PC-3 (cell line): ENCODE results near the gene ANKRD10. TPM values are rescaled to one million over a fixed set of nuclear protein-coding genes. Genes with fewer than 3 reads are reported as not detected.
"Not testable (repeated sequence)": the region's sequence is repeated elsewhere in the genome, so short reads cannot be mapped to it uniquely, and the experiment has no call there.

Source experiments
- ATAC-seq: fragments of 200-7000 bp; cut with Tn5 transposase; 2 replicates; pipeline ENCODE4 v1.9.1; 2020; ENCODE audit warnings: mild to moderate bottlenecking, moderate library complexity
- BruUV-seq: library from RNA; stranded (reverse); fragments of 400-500 nt; replicated peaks from 2 replicates; lab custom pipeline; 2021; lab: Mats Ljungman, UMichigan
- CTCF ChIA-PET: fragments of 300-600 bp; sonication (Branson Sonifier 250); formaldehyde crosslinking; loops from one replicate; lab custom pipeline; 2022; ENCODE audit warnings: antibody characterized with exemption; lab: Charles Lee
- POLR2A ChIA-PET: fragments of 300-600 bp; sonication (Branson Sonifier 250); formaldehyde crosslinking; loops from one replicate; lab custom pipeline; 2022; ENCODE audit warnings: antibody characterized with exemption; ENCODE audit not compliant: unreplicated experiment; lab: Charles Lee
- DNase-seq: peaks from one replicate; pipeline ENCODE4 v3.0.0-alpha.2; 2015
- H2AFZ ChIP-seq: fragments of 300-600 bp; sonication (generic); 2 replicates; pipeline ENCODE4 v1.6.0; 2016; ENCODE audit warnings: antibody characterized with exemption, low read length
- H3F3A ChIP-seq: fragments of 300-600 bp; sonication (generic); one replicate; pipeline ENCODE4 v1.6.0; 2017; ENCODE audit warnings: antibody characterized with exemption, low read length, control low read depth, mild to moderate bottlenecking; ENCODE audit not compliant: unreplicated experiment
- H3K27ac ChIP-seq: fragments of 300-600 bp; sonication (generic); 2 replicates; pipeline ENCODE4 v1.5.1; 2016; ENCODE audit warnings: mild to moderate bottlenecking, low read length
- H3K27me3 ChIP-seq: fragments of 300-600 bp; sonication (generic); 2 replicates; pipeline ENCODE4 v1.6.1; 2016; ENCODE audit warnings: low read length, mixed read lengths
- H3K36me3 ChIP-seq: fragments of 300-600 bp; sonication (generic); 2 replicates; pipeline ENCODE4 v1.6.1; 2016; ENCODE audit warnings: low read depth, mixed run types, low read length, mixed read lengths
- H3K4me1 ChIP-seq: fragments of 300-600 bp; sonication (generic); 2 replicates; pipeline ENCODE4 v1.5.1; 2016; ENCODE audit warnings: low read length; ENCODE audit not compliant: insufficient read depth
- H3K4me2 ChIP-seq: fragments of 300-600 bp; sonication (generic); 2 replicates; pipeline ENCODE4 v1.6.0; 2016; ENCODE audit warnings: low read length
- H3K4me3 ChIP-seq: fragments of 300-600 bp; sonication (generic); 2 replicates; pipeline ENCODE4 v1.5.1; 2016; ENCODE audit warnings: mild to moderate bottlenecking, low read length, mixed read lengths
- H3K79me2 ChIP-seq: fragments of 300-600 bp; sonication (generic); 2 replicates; pipeline ENCODE4 v1.6.1; 2017; ENCODE audit warnings: low read length, mixed read lengths
- H3K9ac ChIP-seq: fragments of 300-600 bp; sonication (generic); 2 replicates; pipeline ENCODE4 v1.6.0; 2016; ENCODE audit warnings: mild to moderate bottlenecking, low read length
- H3K9me2 ChIP-seq: fragments of 300-600 bp; sonication (generic); replicated peaks from 2 replicates; pipeline ENCODE4 v1.6.1; 2016; ENCODE audit warnings: mixed run types, low read length, mixed read lengths
- H3K9me3 ChIP-seq: fragments of 300-600 bp; sonication (generic); 2 replicates; pipeline ENCODE4 v1.6.1; 2016; ENCODE audit warnings: low read length, mixed read lengths
- H4K20me1 ChIP-seq: fragments of 300-600 bp; sonication (generic); 2 replicates; pipeline ENCODE4 v1.6.1; 2016; ENCODE audit warnings: low read length, mixed read lengths
- CTCF ChIP-seq: fragments of 300-600 bp; sonication (generic); conservative IDR thresholded peaks from 2 replicates; pipeline ENCODE4 v1.5.1; 2017; ENCODE audit warnings: antibody characterized with exemption, low read depth, mild to moderate bottlenecking, low read length
- EZH2 ChIP-seq: fragments of 300-600 bp; sonication (generic); IDR thresholded peaks from one replicate; pipeline ENCODE4 v1.6.1; 2017; ENCODE audit warnings: antibody characterized with exemption, mild to moderate bottlenecking, low read length; ENCODE audit not compliant: unreplicated experiment
- EZH2phosphoT487 ChIP-seq: fragments of 300-600 bp; sonication (generic); IDR thresholded peaks from 2 replicates; pipeline ENCODE4 v1.6.1; 2018; ENCODE audit warnings: mild to moderate bottlenecking, antibody characterized with exemption, low read length, borderline replicate concordance
- intact Hi-C: fragments of 100-400 bp; cut with micrococcal nuclease; formaldehyde crosslinking; loops from 2 replicates; pipeline ENCODE4 v1.9.0; 2023
- total RNA-seq: library from RNA; depleted of rRNA; stranded (reverse); fragments of >200 nt; gene quantifications from 2 replicates; pipeline ENCODE4 v1.2.3, GENCODE V29; 2014

The ANKRD10 gene
- total RNA-seq, 1 experiment from 2014 or later = 60.2 TPM

- no peaks in the 10 kb centered on the region for H4K20me1 ChIP-seq
- no peaks in the 10 kb centered on the region for H3K27me3 ChIP-seq
- no peak overlapping the region for H3K4me2 ChIP-seq
- no peaks in the 10 kb centered on the region for H3K36me3 ChIP-seq
- BruUV-seq = no TSS peak
- no peak overlapping the region for H3K27ac ChIP-seq
- ChIA-PET CTCF (no interaction called here), POLR2A (no interaction called here)
- no peaks in the 10 kb centered on the region for H3K9me3 ChIP-seq
- no peaks in the 10 kb centered on the region for H3K79me2 ChIP-seq
- no peak for ATAC-seq
- H2AFZ ChIP-seq = no peak overlapping the region
- TF ChIP-seq EZH2phosphoT487 = no peak
- TF ChIP-seq CTCF = no peak
- no peak for TF ChIP-seq EZH2
- no peaks in the 10 kb centered on the region for H3K9me2 ChIP-seq
- H3K4me3 ChIP-seq = no peak overlapping the region
- H3K9ac ChIP-seq = no peak overlapping the region
- no peak for DNase-seq
- H3F3A ChIP-seq = no peaks in the 10 kb centered on the region
- peaks cover 16% of the 10 kb centered on the region for H3K4me1 ChIP-seq
- intact Hi-C loops = no loop called here
Observed at GRCh38 chr13:110838867-110839538, 75.9 kb downstream of the ANKRD10 start.

DNA sequence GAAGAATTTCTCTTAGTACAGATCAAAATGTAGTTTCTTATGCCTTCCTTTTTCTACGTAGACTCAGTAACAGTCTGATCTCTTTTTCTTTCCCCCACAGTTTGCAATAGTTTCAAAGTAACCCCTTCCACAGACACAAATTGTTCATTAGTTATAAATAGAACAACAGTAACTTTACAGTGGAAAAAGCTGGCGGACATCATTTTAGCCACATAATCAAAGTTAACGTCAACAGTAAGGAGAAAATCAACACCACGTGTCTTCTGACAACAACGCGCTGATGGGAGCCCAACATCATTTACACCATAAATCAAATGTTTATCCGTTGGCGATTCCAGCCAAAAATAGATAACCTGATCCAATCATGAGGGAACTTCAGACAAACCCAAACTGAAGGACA lies 76.8 kb downstream of the ANKRD10 start:
- no peaks in the 10 kb centered on the region for H3K9me3 ChIP-seq
- no peaks in the 10 kb centered on the region for H3K79me2 ChIP-seq
- no peaks in the 10 kb centered on the region for H3K36me3 ChIP-seq
- peaks cover 16% of the 10 kb centered on the region for H3K4me1 ChIP-seq
- no peaks in the 10 kb centered on the region for H3K27me3 ChIP-seq
- TF ChIP-seq EZH2phosphoT487 = no peak
- TF ChIP-seq EZH2 = no peak
- no peak for TF ChIP-seq CTCF
- H3K4me3 ChIP-seq = no peak overlapping the region
- no peak for ATAC-seq
- no peak for DNase-seq
- H4K20me1 ChIP-seq = no peaks in the 10 kb centered on the region
- no TSS peak for BruUV-seq
- CTCF ChIA-PET = no interaction called here
- no peaks in the 10 kb centered on the region for H3K9me2 ChIP-seq
- H3K4me2 ChIP-seq = no peak overlapping the region
- H3K9ac ChIP-seq = no peak overlapping the region
- no peaks in the 10 kb centered on the region for H3F3A ChIP-seq
- no peak overlapping the region for H2AFZ ChIP-seq
- intact Hi-C loops = no loop called here
- POLR2A ChIA-PET = no interaction called here
- no peak overlapping the region for H3K27ac ChIP-seq

- POLR2A ChIA-PET, H3K27me3 ChIP-seq, ATAC-seq, H3K9ac ChIP-seq, H2AFZ ChIP-seq, H3K27ac ChIP-seq, H3K4me3 ChIP-seq, BruUV-seq, DNase-seq, CTCF ChIA-PET, H3K9me2 ChIP-seq, H3K79me2 ChIP-seq, H3K4me2 ChIP-seq, intact Hi-C loops, H3F3A ChIP-seq, H3K9me3 ChIP-seq, H4K20me1 ChIP-seq, H3K36me3 ChIP-seq: not testable (repeated sequence)
- peaks cover 15% of the 10 kb centered on the region for H3K4me1 ChIP-seq
Observed at GRCh38 chr13:110837397-110838061, 77.3 kb downstream of the ANKRD10 start.
